ENCODE results near the gene ABCC6.
"Not testable (repeated sequence)": the region's sequence is repeated elsewhere in the genome, so short reads cannot be mapped to it uniquely, and the experiment has no call there.

GRCh38 chr16:16247439-16247838 is 24.1 kb upstream of the ABCC6 start:
- not testable (repeated sequence) for TF ChIP-seq CTCF (IDR thresholded peaks at IDR 0.05 in 8 of 11, conservative IDR thresholded peaks at IDR 0.05 in 3 of 11); POLR2AphosphoS5 (IDR thresholded peaks at IDR 0.05); POLR2A (IDR thresholded peaks at IDR 0.05)

Data from spleen (tissue), 7 donors.